ENCODE results near the gene TPM3.
"Not testable (repeated sequence)": the region's sequence is repeated elsewhere in the genome, so short reads cannot be mapped to it uniquely, and the experiment has no call there.

DNA sequence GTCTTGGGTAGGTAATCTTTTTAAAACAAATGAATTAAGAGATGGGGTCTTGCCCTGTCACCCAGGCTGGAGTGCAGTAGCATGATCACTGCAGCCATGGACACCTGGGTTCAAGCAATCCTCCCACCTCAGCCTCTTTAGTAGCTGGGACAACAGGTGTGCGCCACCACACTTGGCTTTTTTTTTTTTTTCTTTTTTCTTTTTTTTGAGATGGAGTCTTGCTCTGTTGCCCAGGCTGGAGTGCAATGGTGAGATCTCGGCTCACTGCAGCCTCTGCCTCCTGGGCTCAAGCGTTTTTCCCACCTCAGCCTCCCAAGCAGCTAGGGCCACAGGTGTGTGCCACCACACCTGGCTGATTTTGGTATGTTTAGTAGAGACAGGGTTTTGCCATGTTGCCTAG lies 39.2 kb upstream of the TPM3 start:
- TF ChIP-seq, protein P1, sequence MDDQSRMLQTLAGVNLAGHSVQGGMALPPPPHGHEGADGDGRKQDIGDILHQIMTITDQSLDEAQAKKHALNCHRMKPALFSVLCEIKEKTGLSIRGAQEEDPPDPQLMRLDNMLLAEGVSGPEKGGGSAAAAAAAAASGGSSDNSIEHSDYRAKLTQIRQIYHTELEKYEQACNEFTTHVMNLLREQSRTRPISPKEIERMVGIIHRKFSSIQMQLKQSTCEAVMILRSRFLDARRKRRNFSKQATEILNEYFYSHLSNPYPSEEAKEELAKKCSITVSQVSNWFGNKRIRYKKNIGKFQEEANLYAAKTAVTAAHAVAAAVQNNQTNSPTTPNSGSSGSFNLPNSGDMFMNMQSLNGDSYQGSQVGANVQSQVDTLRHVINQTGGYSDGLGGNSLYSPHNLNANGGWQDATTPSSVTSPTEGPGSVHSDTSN (IDR thresholded peaks at IDR 0.05): not testable (repeated sequence)
- not testable (repeated sequence) for TF ChIP-seq TP53 (CRISPR knock-in tag; IDR thresholded peaks at IDR 0.05); RAD21 (conservative IDR thresholded peaks at IDR 0.05 in 1 of 2, IDR thresholded peaks at IDR 0.05 in 1 of 2)
- TF ChIP-seq, protein P2, sequence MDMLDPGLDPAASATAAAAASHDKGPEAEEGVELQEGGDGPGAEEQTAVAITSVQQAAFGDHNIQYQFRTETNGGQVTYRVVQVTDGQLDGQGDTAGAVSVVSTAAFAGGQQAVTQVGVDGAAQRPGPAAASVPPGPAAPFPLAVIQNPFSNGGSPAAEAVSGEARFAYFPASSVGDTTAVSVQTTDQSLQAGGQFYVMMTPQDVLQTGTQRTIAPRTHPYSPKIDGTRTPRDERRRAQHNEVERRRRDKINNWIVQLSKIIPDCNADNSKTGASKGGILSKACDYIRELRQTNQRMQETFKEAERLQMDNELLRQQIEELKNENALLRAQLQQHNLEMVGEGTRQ (IDR thresholded peaks at IDR 0.05): not testable (repeated sequence)
- TF ChIP-seq, protein P3, sequence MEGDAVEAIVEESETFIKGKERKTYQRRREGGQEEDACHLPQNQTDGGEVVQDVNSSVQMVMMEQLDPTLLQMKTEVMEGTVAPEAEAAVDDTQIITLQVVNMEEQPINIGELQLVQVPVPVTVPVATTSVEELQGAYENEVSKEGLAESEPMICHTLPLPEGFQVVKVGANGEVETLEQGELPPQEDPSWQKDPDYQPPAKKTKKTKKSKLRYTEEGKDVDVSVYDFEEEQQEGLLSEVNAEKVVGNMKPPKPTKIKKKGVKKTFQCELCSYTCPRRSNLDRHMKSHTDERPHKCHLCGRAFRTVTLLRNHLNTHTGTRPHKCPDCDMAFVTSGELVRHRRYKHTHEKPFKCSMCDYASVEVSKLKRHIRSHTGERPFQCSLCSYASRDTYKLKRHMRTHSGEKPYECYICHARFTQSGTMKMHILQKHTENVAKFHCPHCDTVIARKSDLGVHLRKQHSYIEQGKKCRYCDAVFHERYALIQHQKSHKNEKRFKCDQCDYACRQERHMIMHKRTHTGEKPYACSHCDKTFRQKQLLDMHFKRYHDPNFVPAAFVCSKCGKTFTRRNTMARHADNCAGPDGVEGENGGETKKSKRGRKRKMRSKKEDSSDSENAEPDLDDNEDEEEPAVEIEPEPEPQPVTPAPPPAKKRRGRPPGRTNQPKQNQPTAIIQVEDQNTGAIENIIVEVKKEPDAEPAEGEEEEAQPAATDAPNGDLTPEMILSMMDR (IDR thresholded peaks at IDR 0.05): not testable (repeated sequence)
